GM21528 (cell line): ENCODE measurements around the gene ATOSB.

ENCODE experiments used
- ATAC-seq: cut with Tn5 transposase; IDR thresholded peaks from one replicate; pipeline ENCODE4 v1.9.1; 2021; ENCODE audit warnings: mild to moderate bottlenecking, moderate library complexity; ENCODE audit not compliant: unreplicated experiment, low FRiP score

Gene ATOSB

GRCh38 chr9:35056571-35057270, 58.9 kb downstream of the ATOSB start:
- no peak for ATAC-seq

GRCh38 chr9:35054871-35055644, 60.6 kb downstream of the ATOSB start:
- no peak for ATAC-seq

- ATAC-seq: no peak
Measured at GRCh38 chr9:35054185-35054835, 61.4 kb downstream of the ATOSB start.
